Ovary (tissue), 9 donors: ENCODE results near the gene CFAP61. TPM values are rescaled to one million over a fixed set of nuclear protein-coding genes. Genes with fewer than 3 reads are reported as not detected.

Experiments used
- DNase-seq, 5 donors: peaks; one replicate each; pipeline ENCODE4 v3.0.0-alpha.2; 2019 to 2020
- H3K27ac ChIP-seq, 2 donors: fragments of 200-600 bp; one replicate each; pipeline versions ENCODE4 v1.5.1 to v1.8.0; 2019 to 2022
- H3K27me3 ChIP-seq: fragments of 200-600 bp; one replicate; pipeline ENCODE4 v1.8.0; 2022
- H3K36me3 ChIP-seq: fragments of 200-600 bp; sonication (generic); one replicate; pipeline ENCODE4 v1.5.1; 2019
- H3K4me1 ChIP-seq: one replicate; pipeline ENCODE4 v1.8.1; 2013; ENCODE audit warnings: mild to moderate bottlenecking, moderate library complexity; ENCODE audit not compliant: insufficient read depth
- H3K4me3 ChIP-seq: fragments of 200-600 bp; sonication (generic); one replicate; pipeline ENCODE4 v1.5.1; 2017
- H3K9me3 ChIP-seq, 2 donors: fragments of 200-600 bp in 1 of 2; sonication (generic) in 1 of 2; one replicate each; pipeline versions ENCODE4 v1.5.1 to v1.8.1; 2013 to 2019; ENCODE audit warnings: mild to moderate bottlenecking in 1 of 2, moderate library complexity in 1 of 2
- EP300 ChIP-seq: sonication (generic); formaldehyde crosslinking; IDR thresholded peaks from one replicate; pipeline ENCODE4 v1.6.1; 2017; ENCODE audit warnings: antibody characterized with exemption
- POLR2A ChIP-seq: fragments of 450-650 bp; IDR thresholded peaks from one replicate; pipeline ENCODE4 v1.6.1; 2017; ENCODE audit warnings: antibody characterized with exemption, mild to moderate bottlenecking, moderate library complexity
- WGBS, 3 donors: extraction: QIAGEN DNeasy Blood & Tissue Kit in 1 of 3; methylation state at CpG; one replicate each; pipeline versions ENCODE4 v1.1.5 to v1.1.7; 2013 to 2017; 5-methylcytosine and 5-hydroxymethylcytosine counted together
- intact Hi-C, 4 donors: fragments of 100-400 bp; cut with DNase I; formaldehyde crosslinking; loops; one replicate each; pipeline versions ENCODE4 v1.11.0 to v1.15.1; 2022 to 2023
- polyA plus RNA-seq, 2 donors: library from polyadenylated mRNA; stranded (reverse); fragments of 200-250 nt in 1 of 2; fragments of 350-450 nt in 1 of 2; fragmentation: Illumina TruSeq in 1 of 2; extraction: RNeasy Lipid Tissue Mini Kit (QIAGEN cat#74804) in 1 of 2; gene quantifications; one replicate each; pipeline ENCODE4 v1.2.3, GENCODE V29; 2013 to 2014
- total RNA-seq, 7 donors: library from RNA; depleted of rRNA in 2 of 7; stranded (reverse); fragments of >200 nt in 2 of 7; fragmentation: NEBNext Ultra II Directional in 3 of 7; extraction: Animal tissue kit (Norgen Biotek cat#: 25700) in 3 of 7; gene quantifications; one replicate each; pipeline versions ENCODE4 v1.1.0 to v1.2.4, GENCODE V29; 2016 to 2023
- TF ChIP-seq, protein P1 (sequence below), 3 donors: fragments of 450-650 bp in 2 of 3; fragments of 200-600 bp in 1 of 3; IDR thresholded peaks; one replicate each; pipeline versions ENCODE4 v1.5.1 to v1.8.0; 2016 to 2022; ENCODE audit warnings: antibody characterized with exemption in 3 of 3, mild to moderate bottlenecking in 1 of 3
- donor health status: DM: no; HTN: no; CAD: no; lungs with moderate emphysema.
- donor health status: DM: no; HTN: no; CAD: no.
- donor health status: Bipolar disorder and iron deficiency.
- donor health status: DM: yes; HTN: yes; CAD: no.
- donor health status: DM: no; HTN: no; CAD: no.
- donor health status: DM: yes; HTN: yes; CAD: no.

Gene CFAP61
- total and polyA plus RNA-seq, 9 donors = 0.12 to 13.1 (median 0.96) TPM; not detected in 1

DNA sequence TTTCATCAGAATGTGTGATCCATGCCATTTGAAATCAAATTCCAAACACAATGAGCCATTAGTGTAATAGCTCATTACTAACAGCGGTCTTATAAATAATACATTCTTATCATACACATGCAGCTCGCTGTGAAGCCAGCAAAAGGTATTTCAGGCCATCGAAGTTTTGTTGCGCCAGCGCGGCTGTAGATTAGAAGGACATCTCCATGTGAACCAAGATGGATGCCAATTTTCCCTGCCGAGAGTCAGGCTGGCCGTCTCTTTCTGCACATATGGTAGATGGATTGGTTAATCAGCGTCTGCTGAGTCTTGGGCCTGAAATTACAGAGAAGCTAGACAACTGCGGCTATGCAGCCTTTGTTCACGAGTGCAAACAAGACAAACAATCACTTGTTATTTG is 44.1 kb downstream of the CFAP61 start:
- intact Hi-C loops = no loop called here
- no peak overlapping the region for H3K4me3 ChIP-seq

DNA sequence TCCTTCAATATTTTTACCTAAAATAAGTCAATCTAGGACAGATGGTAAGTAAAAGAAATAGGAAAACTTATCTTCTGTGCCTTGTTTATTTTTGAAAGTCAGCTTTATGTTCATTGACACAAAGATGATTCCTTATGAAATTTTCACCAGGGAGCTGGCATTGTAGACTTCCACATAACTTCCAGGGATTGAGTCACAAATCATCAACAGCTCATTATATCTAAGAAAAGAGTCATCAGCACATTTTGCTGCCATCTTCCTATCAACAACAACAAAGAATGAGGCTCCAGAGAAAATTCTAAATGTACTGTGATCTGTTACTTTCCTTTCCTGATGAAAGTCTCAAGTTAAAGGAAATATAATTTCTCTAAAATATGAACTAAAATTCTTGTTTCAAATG is 48.5 kb downstream of the CFAP61 start:
- intact Hi-C loops = no loop called here
- Histone ChIP-seq H3K4me3 (no peak overlapping the region), H3K4me1 (no peaks in the 10 kb centered on the region), H3K9me3 (no peaks in the 10 kb centered on the region), H3K27ac (no peak overlapping the region), H3K36me3 (no peaks in the 10 kb centered on the region), H3K27me3 (no peaks in the 10 kb centered on the region)
- DNase-seq = no peak
- TF ChIP-seq, protein P1, sequence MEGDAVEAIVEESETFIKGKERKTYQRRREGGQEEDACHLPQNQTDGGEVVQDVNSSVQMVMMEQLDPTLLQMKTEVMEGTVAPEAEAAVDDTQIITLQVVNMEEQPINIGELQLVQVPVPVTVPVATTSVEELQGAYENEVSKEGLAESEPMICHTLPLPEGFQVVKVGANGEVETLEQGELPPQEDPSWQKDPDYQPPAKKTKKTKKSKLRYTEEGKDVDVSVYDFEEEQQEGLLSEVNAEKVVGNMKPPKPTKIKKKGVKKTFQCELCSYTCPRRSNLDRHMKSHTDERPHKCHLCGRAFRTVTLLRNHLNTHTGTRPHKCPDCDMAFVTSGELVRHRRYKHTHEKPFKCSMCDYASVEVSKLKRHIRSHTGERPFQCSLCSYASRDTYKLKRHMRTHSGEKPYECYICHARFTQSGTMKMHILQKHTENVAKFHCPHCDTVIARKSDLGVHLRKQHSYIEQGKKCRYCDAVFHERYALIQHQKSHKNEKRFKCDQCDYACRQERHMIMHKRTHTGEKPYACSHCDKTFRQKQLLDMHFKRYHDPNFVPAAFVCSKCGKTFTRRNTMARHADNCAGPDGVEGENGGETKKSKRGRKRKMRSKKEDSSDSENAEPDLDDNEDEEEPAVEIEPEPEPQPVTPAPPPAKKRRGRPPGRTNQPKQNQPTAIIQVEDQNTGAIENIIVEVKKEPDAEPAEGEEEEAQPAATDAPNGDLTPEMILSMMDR (IDR thresholded peaks at IDR 0.05) = no peak
- TF ChIP-seq EP300 = no peak
- no peak for TF ChIP-seq POLR2A

More for the DNA sequence above, 44.1 kb downstream of the CFAP61 start:
- H3K27ac ChIP-seq = no peak overlapping the region
- TF ChIP-seq, protein P1 (IDR thresholded peaks at IDR 0.05) = no peak
- no peak for TF ChIP-seq POLR2A
- no peak for TF ChIP-seq EP300
- no peaks in the 10 kb centered on the region for H3K4me1 ChIP-seq
- no peak for DNase-seq
- 75 to 81% (median 77%) methylated on average over 11 of the region's 11 CpGs for WGBS, 3 donors
- H3K36me3 ChIP-seq = no peaks in the 10 kb centered on the region
- no peaks in the 10 kb centered on the region for H3K27me3 ChIP-seq
- no peaks in the 10 kb centered on the region for H3K9me3 ChIP-seq

DNA sequence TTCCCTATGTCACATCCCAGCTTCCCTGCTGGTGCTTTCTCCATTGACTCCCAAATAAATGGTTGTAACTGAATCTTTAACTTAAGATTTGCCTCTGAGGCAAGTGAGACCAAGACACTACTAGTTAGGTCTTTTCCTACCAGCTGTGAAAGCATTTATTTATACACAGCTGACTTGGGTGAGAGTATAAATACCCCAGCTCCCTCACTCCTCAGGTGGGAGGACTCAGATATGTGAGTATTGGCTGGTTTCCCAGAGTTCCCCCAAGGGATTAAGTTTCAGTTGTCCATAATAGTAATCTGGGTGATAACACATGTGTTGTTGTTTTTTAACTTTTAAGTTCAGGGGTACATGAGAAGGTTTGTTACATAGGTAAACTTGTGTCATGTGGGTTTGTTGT is 49.8 kb downstream of the CFAP61 start:
- Histone ChIP-seq H3K9me3 (no peaks in the 10 kb centered on the region), H3K36me3 (no peaks in the 10 kb centered on the region), H3K4me1 (no peaks in the 10 kb centered on the region), H3K4me3 (no peak overlapping the region), H3K27me3 (no peaks in the 10 kb centered on the region), H3K27ac (no peak overlapping the region)
- intact Hi-C loops = no loop called here
- no peak for DNase-seq
- TF ChIP-seq, protein P1 (IDR thresholded peaks at IDR 0.05) = no peak
- TF ChIP-seq EP300 (no peak), POLR2A (no peak)

DNA sequence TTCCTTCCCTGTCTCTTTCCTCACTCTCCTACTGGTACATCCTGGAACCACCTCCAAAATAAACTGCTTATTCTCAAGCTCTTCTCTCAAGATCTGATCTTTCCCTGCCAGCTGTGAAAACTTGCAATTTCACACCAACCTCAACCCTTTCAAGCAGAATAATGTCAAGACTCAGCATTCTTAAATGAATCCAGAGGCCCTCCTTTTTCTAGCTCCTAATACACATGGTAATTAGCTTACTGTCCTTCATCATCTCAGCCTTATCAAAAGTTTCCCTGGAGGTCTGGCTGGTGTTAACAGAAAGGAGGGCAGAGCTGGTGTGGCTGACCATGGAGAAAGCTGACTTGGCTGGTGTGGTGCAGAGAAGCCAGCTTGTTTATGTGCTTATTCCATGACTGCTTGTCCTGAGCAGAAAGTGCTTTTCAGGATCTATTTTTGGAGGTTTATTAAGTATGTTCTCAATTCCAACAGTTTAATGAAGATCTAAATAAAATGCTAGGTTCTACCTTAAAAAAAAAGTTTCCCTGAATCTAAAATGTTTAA is 50.5 kb downstream of the CFAP61 start:
- Histone ChIP-seq H3K36me3 (no peaks in the 10 kb centered on the region), H3K4me1 (no peaks in the 10 kb centered on the region), H3K9me3 (no peaks in the 10 kb centered on the region), H3K4me3 (no peak overlapping the region), H3K27ac (no peak overlapping the region), H3K27me3 (no peaks in the 10 kb centered on the region)
- TF ChIP-seq, protein P1 (IDR thresholded peaks at IDR 0.05) = no peak
- no peak for TF ChIP-seq EP300
- no peak for TF ChIP-seq POLR2A
- no peak for DNase-seq
- intact Hi-C loops = no loop called here
